Upper lobe of left lung (tissue), 6 donors: ENCODE measurements around the gene GRK5. TPM values are rescaled to one million over a fixed set of nuclear protein-coding genes. Genes with fewer than 3 reads are reported as not detected.

Source experiments
- ATAC-seq, 2 donors: fragments of 200-7000 bp; cut with Tn5 transposase; one replicate each; pipeline ENCODE4 v1.9.1; 2022; ENCODE audit warnings: mild to moderate bottlenecking in 2 of 2, moderate library complexity in 2 of 2; ENCODE audit not compliant: low FRiP score in 2 of 2
- DNase-seq, 2 donors: peaks; one replicate each; pipeline ENCODE4 v3.0.0-alpha.2; 2019 to 2020
- H3K27ac ChIP-seq, 4 donors: fragments of 200-600 bp; sonication (generic); one replicate each; pipeline ENCODE4 v1.5.1; 2016 to 2019
- H3K27me3 ChIP-seq, 4 donors: fragments of 200-600 bp; sonication (generic); one replicate each; pipeline ENCODE4 v1.5.1; 2017 to 2019
- H3K36me3 ChIP-seq, 4 donors: fragments of 200-600 bp; sonication (generic); one replicate each; pipeline ENCODE4 v1.5.1; 2016 to 2019
- H3K4me1 ChIP-seq, 4 donors: fragments of 200-600 bp; sonication (generic); one replicate each; pipeline ENCODE4 v1.5.1; 2018 to 2019
- H3K4me3 ChIP-seq, 4 donors: fragments of 200-600 bp; sonication (generic); one replicate each; pipeline ENCODE4 v1.5.1; 2017 to 2019; ENCODE audit warnings: mild to moderate bottlenecking in 2 of 4, moderate library complexity in 1 of 4
- H3K9me3 ChIP-seq, 4 donors: fragments of 200-600 bp; sonication (generic); one replicate each; pipeline ENCODE4 v1.5.1; 2018 to 2019
- EP300 ChIP-seq, 4 donors: sonication (generic); formaldehyde crosslinking; IDR thresholded peaks; one replicate each; pipeline ENCODE4 v1.5.1; 2017; ENCODE audit warnings: antibody characterized with exemption in 4 of 4, control low read depth in 2 of 4
- POLR2A ChIP-seq, 4 donors: fragments of 450-650 bp; IDR thresholded peaks; one replicate each; pipeline ENCODE4 v1.5.1; 2016 to 2017; ENCODE audit warnings: antibody characterized with exemption in 4 of 4, mild to moderate bottlenecking in 2 of 4
- POLR2AphosphoS5 ChIP-seq, 2 donors: sonication (generic); formaldehyde crosslinking; IDR thresholded peaks; one replicate each; pipeline ENCODE4 v1.5.1; 2017; ENCODE audit warnings: antibody characterized with exemption in 2 of 2
- WGBS, 2 donors: methylation state at CpG; one replicate each; pipeline ENCODE4 v1.1.5; 2017 to 2018; 5-methylcytosine and 5-hydroxymethylcytosine counted together
- total RNA-seq, 6 donors: library from RNA; depleted of rRNA in 4 of 6; stranded (reverse); fragments of >200 nt in 4 of 6; gene quantifications; one replicate each; pipeline versions ENCODE4 v1.1.0 to v1.2.1, GENCODE V29; 2016 to 2021
- TF ChIP-seq, protein P1 (sequence below), 6 experiments: fragments of 450-650 bp in 4 of 6; fragments of 200-600 bp in 2 of 6; sonication (generic) in 2 of 6; IDR thresholded peaks; one replicate each; pipeline ENCODE4 v1.5.1; 2016 to 2019; ENCODE audit warnings: antibody characterized with exemption in 6 of 6
- donor health status: DM: no; HTN: no; CAD: no; lungs with moderate emphysema.
- donor health status: DM: no; HTN: yes; CAD: no; lungs with severe emphysema.

The GRK5 gene
- total RNA-seq, 6 donors from 2014 or later: 38.6 to 80.9 (median 61.1) TPM

DNA sequence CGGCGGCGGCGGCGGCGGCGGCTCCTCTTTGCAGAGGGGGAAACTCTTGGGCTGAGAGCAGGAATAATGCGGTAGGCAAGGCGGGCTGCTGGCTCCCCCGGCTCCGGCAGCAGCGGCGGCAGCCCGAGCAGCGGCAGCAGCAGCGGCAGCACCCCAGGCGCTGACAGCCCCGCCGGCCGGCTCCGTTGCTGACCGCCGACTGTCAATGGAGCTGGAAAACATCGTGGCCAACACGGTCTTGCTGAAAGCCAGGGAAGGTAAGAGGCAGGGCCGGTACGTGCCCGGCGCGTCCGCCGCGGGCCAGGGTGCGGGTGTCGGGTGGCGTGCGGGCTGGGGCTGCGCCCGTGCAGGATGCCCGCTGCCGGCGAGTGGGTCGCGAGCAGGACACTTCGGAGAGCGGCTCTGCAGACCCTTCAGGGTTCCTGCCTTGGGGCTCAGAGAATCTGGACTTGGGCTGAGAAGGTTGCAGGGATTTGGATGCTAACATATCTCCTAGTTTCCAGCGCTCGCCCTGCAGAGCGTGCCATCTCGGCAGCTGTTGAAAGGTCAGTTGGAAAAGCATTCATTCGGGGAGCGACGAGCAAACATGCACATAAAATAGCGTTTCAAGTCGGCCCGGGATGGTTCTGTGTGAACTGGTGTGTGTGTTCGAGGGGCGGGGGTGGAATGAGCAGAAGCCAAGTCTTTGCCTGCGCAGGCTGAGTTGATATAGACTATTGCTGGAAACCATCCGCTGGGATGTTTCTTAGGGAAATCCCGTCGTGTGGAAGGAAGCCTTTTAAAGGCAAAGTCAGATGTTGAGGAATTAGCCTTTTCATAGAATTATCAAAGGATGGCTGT is 562 bp downstream of the GRK5 start:
- Histone ChIP-seq H3K9me3 (no peaks in the 10 kb centered on the region), H3K27ac (peak overlapping the region; percentile 95 to 99 (median 96)), H3K4me3 (peak overlapping the region; percentile 83 to 99 (median 94)), H3K36me3 (peaks cover 0 to 4% (median 0%) of the 10 kb centered on the region in 4 donors), H3K4me1 (peaks cover 32 to 53% (median 42%) of the 10 kb centered on the region in 4 donors), H3K27me3 (no peaks in the 10 kb centered on the region)
- WGBS, 2 donors: 0 to 1% methylated on average over 18 to 47 of the region's 62 CpGs
- DNase-seq (peak; percentile 48 to 92), ATAC-seq (peak in 1 of 2 donors; percentile 12)
- peak in 1 of 2 donors; percentile 10 for TF ChIP-seq POLR2AphosphoS5 (IDR thresholded peaks at IDR 0.05)
- TF ChIP-seq, protein P1, sequence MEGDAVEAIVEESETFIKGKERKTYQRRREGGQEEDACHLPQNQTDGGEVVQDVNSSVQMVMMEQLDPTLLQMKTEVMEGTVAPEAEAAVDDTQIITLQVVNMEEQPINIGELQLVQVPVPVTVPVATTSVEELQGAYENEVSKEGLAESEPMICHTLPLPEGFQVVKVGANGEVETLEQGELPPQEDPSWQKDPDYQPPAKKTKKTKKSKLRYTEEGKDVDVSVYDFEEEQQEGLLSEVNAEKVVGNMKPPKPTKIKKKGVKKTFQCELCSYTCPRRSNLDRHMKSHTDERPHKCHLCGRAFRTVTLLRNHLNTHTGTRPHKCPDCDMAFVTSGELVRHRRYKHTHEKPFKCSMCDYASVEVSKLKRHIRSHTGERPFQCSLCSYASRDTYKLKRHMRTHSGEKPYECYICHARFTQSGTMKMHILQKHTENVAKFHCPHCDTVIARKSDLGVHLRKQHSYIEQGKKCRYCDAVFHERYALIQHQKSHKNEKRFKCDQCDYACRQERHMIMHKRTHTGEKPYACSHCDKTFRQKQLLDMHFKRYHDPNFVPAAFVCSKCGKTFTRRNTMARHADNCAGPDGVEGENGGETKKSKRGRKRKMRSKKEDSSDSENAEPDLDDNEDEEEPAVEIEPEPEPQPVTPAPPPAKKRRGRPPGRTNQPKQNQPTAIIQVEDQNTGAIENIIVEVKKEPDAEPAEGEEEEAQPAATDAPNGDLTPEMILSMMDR (IDR thresholded peaks at IDR 0.05): no peak
- TF ChIP-seq POLR2A (IDR thresholded peaks at IDR 0.05): peak in 1 of 4 donors; percentile 13
- TF ChIP-seq EP300 (IDR thresholded peaks at IDR 0.05): no peak

DNA sequence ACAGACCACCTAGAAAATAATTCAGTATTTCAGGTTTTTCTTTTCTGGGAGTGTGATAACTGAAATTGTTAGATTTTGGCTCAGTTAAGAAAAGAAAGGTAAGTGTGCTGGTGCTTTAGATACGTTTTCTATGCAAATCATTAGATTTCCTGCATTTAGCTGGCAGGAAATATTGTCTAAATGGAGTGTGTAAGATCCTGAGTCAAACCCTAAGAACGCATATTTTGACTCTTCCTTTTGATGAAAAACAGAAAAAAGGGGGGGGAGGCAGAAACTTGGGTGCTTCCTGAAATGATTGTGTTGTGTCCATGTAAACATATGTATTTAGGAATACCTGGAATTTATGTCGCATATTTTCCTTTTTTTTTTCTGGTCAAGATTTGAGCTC is 1.2 kb downstream of the GRK5 start:
- Histone ChIP-seq H3K36me3 (peaks cover 0 to 5% (median 0%) of the 10 kb centered on the region in 4 donors), H3K4me3 (peak overlapping the region; percentile 83 to 99 (median 94)), H3K27ac (peak overlapping the region; percentile 95 to 99 (median 96)), H3K9me3 (no peaks in the 10 kb centered on the region), H3K4me1 (peaks cover 38 to 59% (median 46%) of the 10 kb centered on the region in 4 donors), H3K27me3 (no peaks in the 10 kb centered on the region)
- DNase-seq (no peak), ATAC-seq (no peak)
- TF ChIP-seq POLR2A (IDR thresholded peaks at IDR 0.05): no peak
- TF ChIP-seq POLR2AphosphoS5 (IDR thresholded peaks at IDR 0.05): no peak
- TF ChIP-seq, protein P1 (IDR thresholded peaks at IDR 0.05): no peak
- no peak for TF ChIP-seq EP300 (IDR thresholded peaks at IDR 0.05)
- WGBS, 2 donors: 5 to 7% methylated on average over 3 of the region's 3 CpGs

DNA sequence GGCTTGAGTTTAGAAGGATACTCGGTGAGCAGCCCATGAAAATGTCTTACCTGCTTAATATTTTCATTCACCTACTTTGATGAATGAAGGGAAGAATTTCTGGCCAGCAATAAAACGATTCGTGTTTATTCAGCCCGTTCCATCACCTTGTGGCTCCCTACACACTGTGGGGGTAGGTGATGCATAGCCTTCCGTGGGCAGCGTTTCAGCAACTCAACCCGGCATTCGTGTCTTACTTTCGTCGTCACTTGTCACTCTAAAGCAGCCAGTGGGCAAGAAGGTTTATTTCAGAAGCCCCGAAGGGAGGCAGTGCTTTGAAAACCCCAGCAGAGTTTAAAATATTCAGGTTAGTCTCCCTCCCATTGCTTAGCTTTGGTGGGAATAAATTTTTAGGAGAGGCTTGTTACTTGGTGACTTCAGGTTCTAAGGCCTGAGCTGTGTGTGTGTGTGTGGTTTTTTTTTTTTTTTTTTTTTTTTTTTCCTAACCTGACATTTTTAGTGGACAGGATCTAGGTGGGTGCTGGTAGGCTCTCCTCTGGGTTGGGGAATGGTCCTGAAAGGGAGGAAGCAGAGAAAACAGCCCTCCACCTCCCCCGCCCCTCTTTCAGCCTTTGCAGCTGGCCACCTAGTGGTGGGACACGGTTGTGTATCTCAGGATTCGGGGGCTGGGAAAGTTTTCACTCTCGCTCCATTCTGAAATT is 1.8 kb downstream of the GRK5 start:
- TF ChIP-seq POLR2A (IDR thresholded peaks at IDR 0.05): peak in 2 of 4 donors; percentile 9 to 20
- TF ChIP-seq EP300 (IDR thresholded peaks at IDR 0.05): no peak
- peak in 1 of 2 donors; percentile 8 for TF ChIP-seq POLR2AphosphoS5 (IDR thresholded peaks at IDR 0.05)
- TF ChIP-seq, protein P1 (IDR thresholded peaks at IDR 0.05): peak; percentile 72 to 81 (median 76)
- peak in 1 of 2 donors; percentile 58 for DNase-seq
- Histone ChIP-seq H3K27ac (peak overlapping the region; percentile 95 to 99 (median 96)), H3K27me3 (no peaks in the 10 kb centered on the region), H3K4me3 (peak overlapping the region; percentile 83 to 99 (median 94)), H3K9me3 (no peaks in the 10 kb centered on the region), H3K36me3 (peaks cover 0 to 5% (median 0%) of the 10 kb centered on the region in 4 donors), H3K4me1 (peaks cover 45 to 65% (median 52%) of the 10 kb centered on the region in 4 donors)
- WGBS, 2 donors: 7 to 11% methylated on average over 14 to 15 of the region's 15 CpGs
- peak in 1 of 2 donors; percentile 26 for ATAC-seq

DNA sequence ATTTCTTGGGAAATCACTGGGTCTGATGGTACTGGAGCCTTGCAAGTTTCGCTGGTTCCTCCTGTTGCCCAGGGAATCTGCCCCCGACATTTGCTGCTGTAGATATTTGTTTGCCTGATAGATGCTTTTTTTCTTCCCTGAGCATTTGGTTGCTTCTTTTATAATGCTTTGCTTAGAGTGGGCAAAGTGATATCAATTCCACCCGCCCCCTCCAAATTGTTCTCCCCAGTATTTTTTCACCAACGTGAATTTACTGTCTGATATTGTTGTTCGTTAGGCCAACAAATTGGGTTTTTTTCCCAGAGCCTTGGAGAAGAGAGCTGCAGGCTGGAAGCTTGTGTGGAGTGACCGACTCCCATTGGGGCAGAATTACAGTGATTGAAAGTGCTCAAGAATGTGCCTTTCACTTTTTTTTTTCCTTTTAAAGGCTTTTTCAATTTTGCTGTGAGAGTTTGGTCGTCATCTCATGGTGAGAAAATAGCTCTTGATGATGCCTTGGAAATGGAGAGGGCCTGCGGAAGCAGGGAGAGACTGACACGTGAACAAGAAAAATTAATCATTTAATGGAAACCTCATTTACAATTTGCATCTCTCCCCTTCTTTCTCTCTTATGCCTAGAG is 2.5 kb downstream of the GRK5 start:
- Histone ChIP-seq H3K27me3 (no peaks in the 10 kb centered on the region), H3K27ac (peak overlapping the region; percentile 95 to 99 (median 96)), H3K4me3 (peak overlapping the region in 3 of 4 donors; percentile 83 to 98 (median 90)), H3K9me3 (no peaks in the 10 kb centered on the region), H3K36me3 (peaks cover 0 to 5% (median 0%) of the 10 kb centered on the region in 4 donors), H3K4me1 (peaks cover 50 to 72% (median 56%) of the 10 kb centered on the region in 4 donors)
- DNase-seq (no peak), ATAC-seq (no peak)
- TF ChIP-seq POLR2AphosphoS5 (IDR thresholded peaks at IDR 0.05) (no peak), POLR2A (IDR thresholded peaks at IDR 0.05) (no peak), EP300 (IDR thresholded peaks at IDR 0.05) (no peak)
- TF ChIP-seq, protein P1 (IDR thresholded peaks at IDR 0.05): no peak
- WGBS, 2 donors: 22 to 32% methylated on average over 9 of the region's 9 CpGs
